Posterior cingulate gyrus (tissue), 11 donors: ENCODE data around the gene HPN.
A peak's percentile ranks its signal among the peaks of the same experiment; 100 is the strongest.
"Not testable (repeated sequence)": the region's sequence is repeated elsewhere in the genome, so short reads cannot be mapped to it uniquely, and the experiment has no call there.

Experiments used
- DNase-seq, 10 donors: peaks; one replicate each; pipeline versions ENCODE4 v3.0.0 to v3.0.0-alpha.2; 2020 to 2021; ENCODE audit warnings: mixed read lengths in 3 of 10
- intact Hi-C: fragments of 100-400 bp; cut with DNase I; formaldehyde crosslinking; loops from one replicate; pipeline ENCODE4 v1.15.1; 2023

Gene HPN

GRCh38 chr19:35041548-35042055 is at the start of gene HPN:
TSS of gene HPN (plus strand) at chr19:35041721. CDS start at chr19:35042507, 786 bp downstream.
- intact Hi-C loops, result loop anchor here (5.0 to 10.0 kb wide), 2 partner anchors 53 to 96 kb away; partner anchors contain the start of genes FXYD1 and LGI4
- DNase-seq, result no peak

DNA sequence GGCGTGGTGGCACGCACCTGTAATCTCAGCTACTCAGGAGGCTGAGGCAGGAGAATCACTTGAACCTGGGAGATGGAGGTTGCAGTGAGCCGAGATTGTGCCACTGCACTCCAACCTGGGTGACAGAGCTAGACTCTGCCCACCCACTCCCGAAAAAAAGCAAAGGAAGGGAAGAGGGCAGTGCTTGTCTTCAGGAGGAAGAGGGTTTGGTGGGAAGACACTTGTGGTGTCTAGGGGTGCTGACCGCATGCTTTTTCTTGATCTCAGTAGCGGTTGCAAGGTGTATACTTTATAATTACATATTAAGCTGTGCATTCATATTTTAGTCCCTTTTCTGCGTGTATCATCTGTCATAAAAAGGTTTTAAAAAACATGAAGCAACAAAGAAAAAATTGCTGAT is 48.9 kb upstream of the HPN start:
- intact Hi-C loops, result not testable (repeated sequence)
- DNase-seq, result peak in 2 of 10 donors; percentile 11 to 12

DNA sequence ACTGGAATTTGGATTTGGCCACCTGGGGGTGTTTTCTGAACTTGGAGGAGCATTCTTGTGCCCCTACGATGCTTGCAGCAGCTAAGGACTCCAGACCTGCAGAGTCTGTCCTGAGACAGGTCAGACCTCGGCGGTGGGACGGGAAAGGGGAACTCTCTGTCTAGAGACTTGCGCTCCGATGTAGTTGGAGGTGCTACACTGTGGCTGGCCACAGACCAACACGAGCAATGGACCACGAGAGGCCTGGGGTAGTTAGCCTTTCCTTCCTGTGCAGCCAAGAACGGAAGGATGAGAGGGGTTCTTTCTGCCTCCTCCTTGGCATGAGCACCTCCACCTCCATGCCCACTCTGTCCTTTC is 47.3 kb upstream of the HPN start:
- intact Hi-C loops, result no loop called here
- DNase-seq, result peak in 2 of 10 donors; percentile 32 to 58

GRCh38 chr19:34994643-34995541 is 46.6 kb upstream of the HPN start:
- intact Hi-C loops, result no loop called here
- DNase-seq, result peak in 2 of 10 donors; percentile 9 to 50

DNA sequence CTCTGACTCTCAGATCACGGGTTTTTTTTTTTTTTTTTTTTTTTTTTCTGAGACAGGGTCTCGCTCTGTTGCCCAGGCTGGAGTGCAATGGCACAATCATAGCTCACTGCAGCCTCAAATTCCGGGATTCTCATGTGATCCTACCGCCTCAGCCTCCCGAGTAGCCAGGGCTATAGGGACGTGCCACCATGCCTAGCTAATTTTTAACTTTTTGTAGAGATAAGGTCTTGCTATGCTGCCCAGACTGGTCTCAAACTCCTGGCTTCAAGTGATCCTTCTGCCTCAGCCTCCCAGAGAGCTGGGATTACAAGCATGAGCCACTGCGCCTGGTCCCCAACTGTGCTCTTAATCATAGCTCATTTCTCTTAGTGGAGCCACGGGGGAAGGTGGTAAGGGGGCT is 46.0 kb upstream of the HPN start:
- peak in 2 of 10 donors; percentile 9 to 24 for DNase-seq
- intact Hi-C loops, result no loop called here

GRCh38 chr19:34997071-34997617 is 44.4 kb upstream of the HPN start:
- intact Hi-C loops, result no loop called here
- peak in 2 of 10 donors; percentile 19 to 53 for DNase-seq

GRCh38 chr19:34998224-34998623 is 43.3 kb upstream of the HPN start:
- intact Hi-C loops, result not testable (repeated sequence)
- DNase-seq, result peak in 2 of 10 donors; percentile 4 to 29

DNA sequence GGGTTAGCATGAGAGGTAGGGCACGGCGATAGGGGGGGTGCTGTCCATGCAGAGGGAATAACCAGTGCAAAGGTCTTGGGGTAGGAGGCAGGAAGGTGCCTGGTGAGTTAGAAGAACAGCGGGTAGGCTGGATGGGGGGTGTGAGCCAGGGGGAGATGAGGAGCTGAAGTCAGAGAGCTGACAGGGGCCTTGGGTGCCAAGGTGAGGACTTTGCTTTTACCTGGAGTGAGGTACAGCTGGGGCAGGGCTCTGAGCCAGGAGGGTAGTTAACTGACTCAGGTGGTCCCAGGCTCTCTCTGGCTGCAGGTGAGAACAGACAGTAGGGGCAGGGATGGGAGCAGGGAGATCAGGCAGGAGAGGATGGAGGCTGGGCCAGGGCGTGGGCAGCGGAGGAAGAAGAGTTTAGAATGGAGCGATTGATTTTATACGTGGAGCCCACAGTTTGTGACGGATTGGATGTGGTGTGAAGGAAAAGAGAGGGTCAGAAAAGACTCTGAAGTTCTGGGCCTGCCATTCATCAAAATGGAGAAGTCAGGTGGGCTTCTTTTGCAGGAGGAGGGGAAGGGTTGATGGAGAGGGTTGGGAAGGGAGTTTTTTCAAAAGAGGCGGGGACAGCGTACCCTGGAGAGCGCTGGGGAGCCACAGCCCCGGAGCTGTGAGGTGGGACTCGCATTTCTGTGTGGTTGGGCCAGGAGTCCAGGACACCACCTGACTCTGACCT is 42.6 kb upstream of the HPN start:
- peak in 2 of 10 donors; percentile 16 to 66 for DNase-seq
- intact Hi-C loops, result no loop called here

DNA sequence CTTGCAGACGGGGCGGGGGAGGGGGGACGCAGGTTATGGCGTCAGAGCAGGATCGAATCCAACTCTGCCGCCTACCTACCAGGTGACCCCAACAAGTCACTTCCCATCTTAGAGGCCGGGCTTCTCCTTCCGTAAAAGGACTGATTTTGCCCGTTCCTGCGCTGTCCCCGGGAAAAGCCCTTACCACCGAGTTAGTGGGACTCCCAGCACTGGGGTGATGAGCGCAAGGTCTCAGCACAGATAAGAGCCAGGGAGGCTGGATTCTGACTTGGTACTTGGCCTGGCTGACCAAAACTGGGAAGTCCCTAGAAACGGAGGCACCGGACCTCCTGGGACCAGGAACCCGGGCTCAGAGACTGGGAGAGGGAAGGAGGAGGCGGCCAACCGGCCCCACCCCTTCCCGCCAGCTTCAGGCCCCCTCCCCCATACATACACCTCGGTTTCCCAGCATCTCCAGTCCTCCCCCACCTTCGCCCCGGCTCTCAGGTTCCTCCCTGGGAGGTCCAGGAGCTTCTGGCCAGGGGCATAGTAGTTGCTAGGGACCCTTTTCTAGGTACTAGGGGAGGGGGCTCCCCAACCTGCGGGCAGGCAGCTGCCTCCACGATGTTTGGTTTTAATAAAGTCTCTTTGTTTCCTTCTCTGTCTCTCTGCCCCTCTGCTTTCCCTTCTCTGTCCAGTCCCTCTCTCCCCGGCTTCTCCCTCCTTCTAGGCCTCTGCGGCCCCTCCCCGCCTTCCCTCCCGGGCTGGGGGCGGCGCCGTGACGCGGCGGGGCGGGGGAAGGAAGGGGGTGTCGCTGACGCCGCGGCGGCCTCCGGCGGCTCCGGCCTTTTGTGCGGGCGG is 41.8 kb upstream of the HPN start, which contains the start of gene GRAMD1A:
Gene GRAMD1A (plus strand): TSS at position 826 of the 840 bp plus-strand sequence. CDS start 156 bp downstream, outside the sequence.
- intact Hi-C loops, result no loop called here

GRCh38 chr19:35000338-35000646 is 41.2 kb upstream of the HPN start:
- no peak for DNase-seq
- intact Hi-C loops, result no loop called here

More for the DNA sequence above, 41.8 kb upstream of the HPN start, which contains the start of gene GRAMD1A:
- DNase-seq, result peak; percentile 66 to 97 (median 80)

DNA sequence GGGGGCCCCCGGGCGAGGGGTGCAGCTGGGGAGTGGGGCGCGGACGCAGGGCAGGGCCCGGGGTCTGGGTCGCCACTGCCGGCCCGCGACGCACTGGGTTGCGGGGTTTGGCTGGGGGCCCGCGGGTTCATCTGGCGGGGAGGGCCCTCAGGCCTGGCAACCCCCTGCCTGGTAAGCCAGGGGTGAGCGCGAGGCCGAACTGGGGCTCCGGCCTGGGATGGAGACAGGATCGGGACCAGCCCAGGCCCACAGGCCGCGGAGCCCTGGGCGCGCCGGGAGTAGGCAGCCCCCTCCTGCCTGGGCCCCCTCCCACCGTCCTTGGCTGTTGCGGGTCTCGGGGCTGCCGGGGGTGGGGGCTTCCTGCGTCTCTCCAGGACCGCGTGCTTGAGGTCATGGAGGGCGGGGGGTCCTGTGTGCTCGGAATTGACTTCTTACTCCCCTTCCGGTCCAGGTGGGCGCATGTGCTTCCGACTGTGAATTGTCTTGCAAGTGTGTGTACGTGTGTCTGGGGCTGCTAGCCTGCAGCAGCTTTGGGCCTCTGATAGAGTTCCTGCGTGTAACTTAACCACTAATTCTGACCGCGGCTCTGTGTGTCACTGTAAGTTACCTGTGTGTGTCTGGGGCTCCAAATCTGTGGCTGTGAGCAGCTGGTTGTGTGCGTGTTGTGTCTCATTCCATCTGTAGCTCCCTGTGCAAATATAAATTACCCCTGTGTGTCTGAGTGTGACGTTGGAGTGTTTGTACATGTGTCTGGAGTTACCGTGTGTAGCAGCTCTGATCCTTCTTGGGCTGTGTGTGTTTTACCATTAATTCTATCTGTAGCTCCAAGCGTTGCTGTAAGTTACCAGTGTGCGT is 40.6 kb upstream of the HPN start:
- intact Hi-C loops, result no loop called here
- DNase-seq, result peak in 4 of 10 donors; percentile 16 to 85 (median 76)

- intact Hi-C loops, result no loop called here
- peak in 3 of 10 donors; percentile 31 to 53 (median 40) for DNase-seq
Observed at GRCh38 chr19:35002037-35002535, 39.4 kb upstream of the HPN start.

GRCh38 chr19:35004517-35005255 is 36.8 kb upstream of the HPN start:
- intact Hi-C loops, result no loop called here
- DNase-seq, result peak in 3 of 10 donors; percentile 18 to 63 (median 58)

GRCh38 chr19:35005256-35005977 is 36.1 kb upstream of the HPN start:
- intact Hi-C loops, result no loop called here
- DNase-seq, result peak in 3 of 10 donors; percentile 35 to 69 (median 67)

GRCh38 chr19:35006007-35006341 is 35.5 kb upstream of the HPN start:
- DNase-seq, result peak in 2 of 10 donors; percentile 5 to 6
- intact Hi-C loops, result not testable (repeated sequence)

- intact Hi-C loops, result no loop called here
- DNase-seq, result peak in 3 of 10 donors; percentile 12 to 25 (median 24)
Observed at GRCh38 chr19:35006342-35006998, 35.1 kb upstream of the HPN start.

- intact Hi-C loops, result no loop called here
- DNase-seq, result peak in 1 of 10 donors; percentile 59
Observed at GRCh38 chr19:35006999-35007365, 34.5 kb upstream of the HPN start.
